GM21447 (cell line): ENCODE measurements around the gene CLDN17.

Source experiments
- ATAC-seq: cut with Tn5 transposase; IDR thresholded peaks from one replicate; pipeline ENCODE4 v1.9.1; 2021; ENCODE audit not compliant: unreplicated experiment

CLDN17 gene

GRCh38 chr21:30126576-30126975, 40.0 kb downstream of the CLDN17 start:
- no peak for ATAC-seq

GRCh38 chr21:30117631-30118030, 49.0 kb downstream of the CLDN17 start:
- ATAC-seq: no peak

- ATAC-seq: no peak
Observed at GRCh38 chr21:30116479-30116878, 50.1 kb downstream of the CLDN17 start.
